ENCODE measurements around the gene GABRA5.
"Not testable (repeated sequence)": the region's sequence is repeated elsewhere in the genome, so short reads cannot be mapped to it uniquely, and the experiment has no call there.

Gene GABRA5

GRCh38 chr15:26866298-26867199 lies at the start of gene GABRA5:
TSS of gene GABRA5 (plus strand) at chr15:26867062. CDS start at chr15:26869249, 2,187 bp downstream.
- no peaks in the 10 kb centered on the region for H3K9me3 Mint-ChIP-seq (ENCODE audit: low read depth)
- H3K4me3 Mint-ChIP-seq, result no peak within 1 kb of the TSS
- H3K27ac Mint-ChIP-seq, result no peak within 1 kb of the TSS
- H3K27me3 Mint-ChIP-seq, result peaks cover 20% of the 10 kb centered on the region
- no peaks in the 10 kb centered on the region for H3K4me1 Mint-ChIP-seq (ENCODE audit: low read depth)
- no peaks in the 10 kb centered on the region for H3K36me3 Mint-ChIP-seq

- not testable (repeated sequence) for H3K36me3 Mint-ChIP-seq; H3K27me3 Mint-ChIP-seq; H3K27ac Mint-ChIP-seq; H3K4me3 Mint-ChIP-seq; H3K4me1 Mint-ChIP-seq (ENCODE audit: low read depth)
- H3K9me3 Mint-ChIP-seq (ENCODE audit: low read depth), result peaks cover 12% of the 10 kb centered on the region
These were observed 35.7 kb upstream of the GABRA5 start for GRCh38 chr15:26831191-26831590.

GRCh38 chr15:26831951-26832350 lies 34.9 kb upstream of the GABRA5 start:
- Mint-ChIP-seq H3K9me3 (ENCODE audit: low read depth) (peaks cover 19% of the 10 kb centered on the region), H3K4me1 (ENCODE audit: low read depth) (no peaks in the 10 kb centered on the region), H3K4me3 (no peak overlapping the region), H3K27ac (no peak overlapping the region), H3K36me3 (no peaks in the 10 kb centered on the region), H3K27me3 (no peaks in the 10 kb centered on the region)

DNA sequence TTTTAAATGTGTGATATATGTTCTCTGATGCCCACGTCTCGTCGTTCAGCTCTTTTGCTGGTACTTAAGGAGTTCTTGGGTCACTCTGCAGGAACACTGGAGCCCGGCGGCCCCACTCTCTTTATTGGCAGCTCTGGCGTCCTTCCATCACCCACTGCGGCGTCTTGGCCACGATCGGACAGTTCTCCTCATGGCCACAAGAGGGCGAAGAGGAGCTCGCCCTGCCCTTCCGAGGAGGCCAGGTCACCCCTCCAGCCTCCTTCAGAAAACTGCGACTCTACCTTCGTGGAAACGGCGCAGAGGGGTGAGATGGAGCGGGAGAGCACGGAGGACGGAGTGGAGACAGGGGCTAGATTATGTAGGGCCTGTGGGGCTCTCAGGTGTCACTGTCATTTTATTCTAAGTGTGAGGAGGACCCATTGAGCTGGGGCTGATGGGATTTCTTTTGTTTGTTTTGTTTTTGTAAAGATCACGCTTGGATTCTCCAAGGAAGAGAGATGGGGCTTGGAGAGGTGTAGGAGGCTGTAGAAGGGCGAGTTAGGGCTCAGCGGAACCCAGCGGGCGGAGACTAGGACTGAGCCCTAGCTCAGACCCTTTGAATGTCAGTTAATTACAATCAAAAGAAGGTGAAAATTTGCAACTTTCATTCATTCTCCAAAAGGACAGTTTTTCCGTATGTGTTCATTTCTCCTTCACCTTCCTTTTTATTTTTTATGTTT lies 28.0 kb upstream of the GABRA5 start:
- Mint-ChIP-seq H3K36me3 (no peaks in the 10 kb centered on the region), H3K9me3 (ENCODE audit: low read depth) (peaks cover 17% of the 10 kb centered on the region), H3K4me3 (no peak overlapping the region), H3K27me3 (peaks cover 6% of the 10 kb centered on the region), H3K27ac (no peak overlapping the region), H3K4me1 (ENCODE audit: low read depth) (no peaks in the 10 kb centered on the region)

DNA sequence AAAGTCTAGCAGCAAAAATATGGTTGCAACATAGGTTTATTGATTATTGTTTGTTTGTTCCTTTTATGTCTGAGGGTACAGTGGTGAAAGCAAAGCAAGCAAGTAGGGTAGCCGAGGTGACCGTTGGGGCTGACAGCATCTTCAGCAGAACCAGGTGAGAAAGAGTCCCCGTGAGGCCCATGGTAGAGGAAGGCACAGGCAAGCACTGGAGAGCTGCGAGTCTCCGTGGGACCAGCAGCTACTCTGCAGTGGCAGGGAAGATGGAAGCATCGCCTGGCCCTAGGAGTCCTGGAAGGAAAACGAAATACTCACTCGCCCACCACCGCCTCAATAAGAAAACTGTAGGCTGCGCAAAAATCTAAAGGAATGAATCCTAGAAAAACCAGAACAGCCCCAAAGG lies 25.3 kb upstream of the GABRA5 start:
- peaks cover 6% of the 10 kb centered on the region for H3K27me3 Mint-ChIP-seq
- H3K36me3 Mint-ChIP-seq, result no peaks in the 10 kb centered on the region
- peaks cover 10% of the 10 kb centered on the region for H3K9me3 Mint-ChIP-seq (ENCODE audit: low read depth)
- H3K4me3 Mint-ChIP-seq, result no peak overlapping the region
- H3K27ac Mint-ChIP-seq, result no peak overlapping the region
- H3K4me1 Mint-ChIP-seq (ENCODE audit: low read depth), result no peaks in the 10 kb centered on the region

- Mint-ChIP-seq H3K9me3 (ENCODE audit: low read depth) (peaks cover 6% of the 10 kb centered on the region), H3K27me3 (peaks cover 6% of the 10 kb centered on the region), H3K36me3 (no peaks in the 10 kb centered on the region), H3K4me1 (ENCODE audit: low read depth) (no peaks in the 10 kb centered on the region), H3K4me3 (no peak overlapping the region), H3K27ac (no peak overlapping the region)
These were observed 24.9 kb upstream of the GABRA5 start for GRCh38 chr15:26841941-26842340.

DNA sequence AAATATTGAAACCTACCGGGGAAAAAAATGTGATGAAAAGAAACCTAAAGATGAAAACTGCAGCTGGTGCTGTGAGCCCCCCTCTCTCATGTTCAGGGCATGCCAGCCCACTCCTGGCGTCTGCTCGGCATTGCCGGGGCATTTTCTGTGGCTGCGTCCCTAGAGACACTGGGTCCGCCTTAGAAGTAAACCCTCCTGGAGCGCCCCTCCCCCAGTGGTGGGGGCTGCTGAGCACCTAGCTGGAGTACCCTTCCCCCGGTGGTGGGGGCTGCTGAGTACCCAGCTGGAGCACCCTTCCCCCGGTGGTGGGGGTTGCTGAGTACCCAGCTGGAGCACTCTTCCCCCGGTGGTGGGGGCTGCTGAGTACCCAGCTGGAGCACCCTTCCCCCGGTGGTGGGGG lies 24.5 kb upstream of the GABRA5 start:
- no peak overlapping the region for H3K27ac Mint-ChIP-seq
- H3K27me3 Mint-ChIP-seq, result peaks cover 4% of the 10 kb centered on the region
- peaks cover 1% of the 10 kb centered on the region for H3K9me3 Mint-ChIP-seq (ENCODE audit: low read depth)
- no peaks in the 10 kb centered on the region for H3K36me3 Mint-ChIP-seq
- no peak overlapping the region for H3K4me3 Mint-ChIP-seq
- H3K4me1 Mint-ChIP-seq (ENCODE audit: low read depth), result no peaks in the 10 kb centered on the region

DNA sequence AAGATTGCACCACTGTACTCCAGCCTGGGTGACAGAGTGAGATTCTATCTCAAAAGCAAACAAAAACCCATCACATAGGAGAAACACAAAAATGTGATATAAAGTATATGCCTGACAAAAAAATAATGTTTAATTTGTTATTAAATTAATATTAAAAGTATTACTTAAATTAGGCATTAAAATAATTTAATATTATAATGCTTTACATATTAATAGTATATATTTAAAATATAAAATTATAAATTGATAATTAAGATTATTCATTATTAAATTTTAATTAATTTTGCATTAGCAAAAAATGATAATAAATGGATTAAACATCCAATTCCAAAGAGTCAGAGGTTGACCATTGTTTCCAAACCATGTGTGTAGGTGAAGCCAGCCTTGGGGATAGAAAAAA lies 22.0 kb upstream of the GABRA5 start:
- Mint-ChIP-seq H3K9me3 (ENCODE audit: low read depth) (peaks cover 12% of the 10 kb centered on the region), H3K4me1 (ENCODE audit: low read depth) (no peaks in the 10 kb centered on the region), H3K27me3 (no peaks in the 10 kb centered on the region), H3K36me3 (no peaks in the 10 kb centered on the region), H3K27ac (no peak overlapping the region), H3K4me3 (no peak overlapping the region)

GRCh38 chr15:26848498-26848897 lies 18.4 kb upstream of the GABRA5 start:
- Mint-ChIP-seq H3K9me3 (ENCODE audit: low read depth) (peaks cover 12% of the 10 kb centered on the region), H3K4me1 (ENCODE audit: low read depth) (no peaks in the 10 kb centered on the region)

GRCh38 chr15:26850161-26850560 lies 16.7 kb upstream of the GABRA5 start:
- Mint-ChIP-seq H3K36me3 (no peaks in the 10 kb centered on the region), H3K4me1 (ENCODE audit: low read depth) (no peaks in the 10 kb centered on the region), H3K4me3 (no peak overlapping the region), H3K27me3 (no peaks in the 10 kb centered on the region), H3K27ac (no peak overlapping the region), H3K9me3 (ENCODE audit: low read depth) (peaks cover 12% of the 10 kb centered on the region)

More at GRCh38 chr15:26848498-26848897, 18.4 kb upstream of the GABRA5 start:
- no peaks in the 10 kb centered on the region for H3K36me3 Mint-ChIP-seq
- no peaks in the 10 kb centered on the region for H3K27me3 Mint-ChIP-seq
- H3K27ac Mint-ChIP-seq, result no peak overlapping the region
- H3K4me3 Mint-ChIP-seq, result no peak overlapping the region

GRCh38 chr15:26852980-26853379 lies 13.9 kb upstream of the GABRA5 start:
- H3K36me3 Mint-ChIP-seq, result no peaks in the 10 kb centered on the region
- no peak overlapping the region for H3K27ac Mint-ChIP-seq
- H3K4me3 Mint-ChIP-seq, result no peak overlapping the region
- peaks cover 2% of the 10 kb centered on the region for H3K27me3 Mint-ChIP-seq
- H3K4me1 Mint-ChIP-seq (ENCODE audit: low read depth), result no peaks in the 10 kb centered on the region
- peaks cover 9% of the 10 kb centered on the region for H3K9me3 Mint-ChIP-seq (ENCODE audit: low read depth)

DNA sequence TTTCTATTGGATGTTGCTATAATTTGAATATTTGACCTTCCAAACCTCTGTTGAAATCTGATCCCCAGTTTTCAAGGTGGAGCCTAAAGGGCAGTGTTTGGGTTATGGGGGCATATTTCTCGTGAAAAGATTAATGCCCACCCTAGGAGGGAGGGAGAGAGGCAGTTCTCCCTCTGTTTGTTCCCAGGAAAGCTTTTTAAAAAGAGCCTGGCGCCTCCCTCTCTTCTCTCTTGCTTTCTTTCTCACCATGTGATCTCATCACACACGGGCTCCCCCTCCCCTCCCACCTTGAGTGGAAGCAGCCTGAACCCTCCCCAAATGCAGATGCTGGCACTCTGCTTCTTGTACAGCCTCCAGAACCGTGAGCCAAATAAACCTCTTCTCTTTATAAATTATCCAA lies 12.4 kb upstream of the GABRA5 start:
- H3K4me1 Mint-ChIP-seq (ENCODE audit: low read depth), result no peaks in the 10 kb centered on the region
- no peaks in the 10 kb centered on the region for H3K36me3 Mint-ChIP-seq
- H3K4me3 Mint-ChIP-seq, result no peak overlapping the region
- H3K9me3 Mint-ChIP-seq (ENCODE audit: low read depth), result no peaks in the 10 kb centered on the region
- H3K27ac Mint-ChIP-seq, result no peak overlapping the region
- peaks cover 2% of the 10 kb centered on the region for H3K27me3 Mint-ChIP-seq

- Mint-ChIP-seq H3K36me3 (no peaks in the 10 kb centered on the region), H3K4me3 (no peak overlapping the region), H3K4me1 (ENCODE audit: low read depth) (no peaks in the 10 kb centered on the region), H3K9me3 (ENCODE audit: low read depth) (peaks cover 3% of the 10 kb centered on the region), H3K27me3 (peaks cover 22% of the 10 kb centered on the region), H3K27ac (no peak overlapping the region)
These were observed 2.1 kb upstream of the GABRA5 start for GRCh38 chr15:26864664-26865191.

- Mint-ChIP-seq H3K36me3 (no peaks in the 10 kb centered on the region), H3K9me3 (ENCODE audit: low read depth) (no peaks in the 10 kb centered on the region), H3K27me3 (peaks cover 20% of the 10 kb centered on the region), H3K4me3 (no peak overlapping the region), H3K27ac (no peak overlapping the region), H3K4me1 (ENCODE audit: low read depth) (no peaks in the 10 kb centered on the region)
These were observed 542 bp downstream of the GABRA5 start for GRCh38 chr15:26867200-26868007.

Data from activated naive CD8-positive, alpha-beta T cell (primary cell).